Loucy (cell line): ENCODE measurements around the gene RGPD8.

ENCODE experiments used
- CTCF ChIP-seq: fragments of 200-600 bp; sonication (generic); conservative IDR thresholded peaks from 2 replicates; pipeline ENCODE4 v1.5.1; 2014; ENCODE audit warnings: mild to moderate bottlenecking, antibody characterized with exemption, low read length
- EZH2phosphoT487 ChIP-seq: fragments of 200-600 bp; IDR thresholded peaks from 2 replicates; pipeline ENCODE4 v1.6.1; 2018; ENCODE audit warnings: antibody characterized with exemption, mild to moderate bottlenecking, moderate library complexity, borderline replicate concordance

- TF ChIP-seq CTCF (no peak), EZH2phosphoT487 (no peak)
Observed at GRCh38 chr2:112474844-112475486, 41.5 kb upstream of the RGPD8 start.
